BJ (cell line): ENCODE data around the gene NR2F2. TPM values are rescaled to one million over a fixed set of nuclear protein-coding genes. Genes with fewer than 3 reads are reported as not detected.

ENCODE experiments used
- CTCF ChIA-PET: fragments of 350-600 bp; formaldehyde crosslinking; extraction: SDS; loops from one replicate; lab custom pipeline; 2021; ENCODE audit warnings: antibody characterized with exemption, inconsistent platforms; lab: Yijun Ruan, JAX
- POLR2A ChIA-PET: fragments of 300-600 bp; sonication (Branson Sonifier 250); formaldehyde crosslinking; extraction: SDS; loops from one replicate; lab custom pipeline; 2021; ENCODE audit warnings: antibody characterized with exemption; lab: Charles Lee
- DNase-seq: peaks from one replicate; pipeline ENCODE4 v3.0.0-alpha.2; 2011; ENCODE audit warnings: low read depth
- H3K27me3 ChIP-seq: 2 replicates; pipeline ENCODE4 v1.6.0; 2011; ENCODE audit warnings: low read length; ENCODE audit not compliant: control insufficient read depth, insufficient read depth
- H3K36me3 ChIP-seq: 2 replicates; pipeline ENCODE4 v1.5.1; 2011; ENCODE audit warnings: low read length; ENCODE audit not compliant: control insufficient read depth, insufficient read depth
- H3K4me3 ChIP-seq: 2 replicates; pipeline ENCODE4 v1.5.1; 2011; ENCODE audit warnings: low read depth, mild to moderate bottlenecking, control low read depth, low read length
- polyA plus RNA-seq: library from polyadenylated mRNA; depleted of rRNA; stranded (reverse); fragments of >200 nt; gene quantifications from 2 replicates; pipeline ENCODE4 v1.2.3, GENCODE V29; 2011
- TF ChIP-seq, protein P1 (sequence below): IDR thresholded peaks from 2 replicates; pipeline ENCODE4 v1.5.1; 2011; ENCODE audit warnings: low read depth, mild to moderate bottlenecking, control low read depth, inconsistent platforms, low read length, moderate library complexity; ENCODE audit not compliant: insufficient read depth

Gene NR2F2
- polyA plus RNA-seq, 1 experiment: 50.0 TPM

DNA sequence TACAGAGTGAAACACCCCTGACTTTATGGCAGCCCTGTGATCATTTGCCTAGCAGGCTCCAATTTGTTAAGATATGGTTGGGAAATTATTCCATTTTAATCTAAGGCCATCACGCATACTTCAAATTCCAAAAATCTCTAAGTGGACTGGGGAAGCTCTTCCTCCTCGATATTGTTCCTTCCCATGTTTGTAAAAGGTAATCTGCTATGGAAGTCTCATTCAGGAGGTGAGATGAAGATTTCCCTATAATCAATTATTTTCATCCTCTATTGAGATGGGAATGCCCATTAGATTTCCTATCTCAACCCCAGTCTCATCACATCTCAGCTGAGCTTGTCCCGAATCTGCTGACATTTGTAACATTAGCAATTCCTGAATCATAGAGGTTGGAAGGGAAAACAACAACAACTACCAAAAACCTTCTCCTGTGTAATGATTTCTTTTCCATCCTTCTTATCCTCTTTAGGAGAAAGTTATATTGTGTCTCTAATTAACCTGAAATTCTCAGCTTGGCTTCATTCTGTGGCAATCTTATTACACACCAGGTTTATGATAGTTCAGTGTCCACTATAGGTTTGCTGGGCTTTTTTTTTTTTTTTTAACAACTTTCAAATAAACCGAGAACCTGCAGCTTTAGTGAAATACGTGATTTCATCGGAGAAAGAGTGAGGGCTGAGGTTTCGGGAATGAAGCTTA is 2.2 kb upstream of the NR2F2 start:
- DNase-seq: no peak
- CTCF ChIA-PET: interaction anchor here (0.8 to 3.9 kb wide), 16 partner anchors 8 to 1850 kb away, joined by 3 to 17 read pairs (median 4); no protein-coding TSS in a partner anchor

GRCh38 chr15:96328877-96329195 is 1.7 kb upstream of the NR2F2 start:
- no peak overlapping the region for H3K4me3 ChIP-seq
- ChIA-PET CTCF (interaction anchor here (0.6 to 3.9 kb wide), 9 partner anchors 8 to 1304 kb away, joined by 3 to 17 read pairs (median 4); no protein-coding TSS in a partner anchor), POLR2A (interaction anchor here (0.6 kb wide), 1 partner anchor 904 kb away, joined by 17 read pairs; no protein-coding TSS in a partner anchor)
- no peak for DNase-seq
- H3K36me3 ChIP-seq: peaks cover 7% of the 10 kb centered on the region
- H3K27me3 ChIP-seq: no peaks in the 10 kb centered on the region
- TF ChIP-seq, protein P1, sequence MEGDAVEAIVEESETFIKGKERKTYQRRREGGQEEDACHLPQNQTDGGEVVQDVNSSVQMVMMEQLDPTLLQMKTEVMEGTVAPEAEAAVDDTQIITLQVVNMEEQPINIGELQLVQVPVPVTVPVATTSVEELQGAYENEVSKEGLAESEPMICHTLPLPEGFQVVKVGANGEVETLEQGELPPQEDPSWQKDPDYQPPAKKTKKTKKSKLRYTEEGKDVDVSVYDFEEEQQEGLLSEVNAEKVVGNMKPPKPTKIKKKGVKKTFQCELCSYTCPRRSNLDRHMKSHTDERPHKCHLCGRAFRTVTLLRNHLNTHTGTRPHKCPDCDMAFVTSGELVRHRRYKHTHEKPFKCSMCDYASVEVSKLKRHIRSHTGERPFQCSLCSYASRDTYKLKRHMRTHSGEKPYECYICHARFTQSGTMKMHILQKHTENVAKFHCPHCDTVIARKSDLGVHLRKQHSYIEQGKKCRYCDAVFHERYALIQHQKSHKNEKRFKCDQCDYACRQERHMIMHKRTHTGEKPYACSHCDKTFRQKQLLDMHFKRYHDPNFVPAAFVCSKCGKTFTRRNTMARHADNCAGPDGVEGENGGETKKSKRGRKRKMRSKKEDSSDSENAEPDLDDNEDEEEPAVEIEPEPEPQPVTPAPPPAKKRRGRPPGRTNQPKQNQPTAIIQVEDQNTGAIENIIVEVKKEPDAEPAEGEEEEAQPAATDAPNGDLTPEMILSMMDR: no peak

More for the DNA sequence above, 2.2 kb upstream of the NR2F2 start:
- H3K4me3 ChIP-seq: peak overlapping the region; percentile 68
- TF ChIP-seq, protein P1: no peak
- POLR2A ChIA-PET: interaction anchor here (0.6 kb wide), 1 partner anchor 904 kb away, joined by 17 read pairs; no protein-coding TSS in a partner anchor
- H3K36me3 ChIP-seq: peaks cover 5% of the 10 kb centered on the region
- H3K27me3 ChIP-seq: no peaks in the 10 kb centered on the region

DNA sequence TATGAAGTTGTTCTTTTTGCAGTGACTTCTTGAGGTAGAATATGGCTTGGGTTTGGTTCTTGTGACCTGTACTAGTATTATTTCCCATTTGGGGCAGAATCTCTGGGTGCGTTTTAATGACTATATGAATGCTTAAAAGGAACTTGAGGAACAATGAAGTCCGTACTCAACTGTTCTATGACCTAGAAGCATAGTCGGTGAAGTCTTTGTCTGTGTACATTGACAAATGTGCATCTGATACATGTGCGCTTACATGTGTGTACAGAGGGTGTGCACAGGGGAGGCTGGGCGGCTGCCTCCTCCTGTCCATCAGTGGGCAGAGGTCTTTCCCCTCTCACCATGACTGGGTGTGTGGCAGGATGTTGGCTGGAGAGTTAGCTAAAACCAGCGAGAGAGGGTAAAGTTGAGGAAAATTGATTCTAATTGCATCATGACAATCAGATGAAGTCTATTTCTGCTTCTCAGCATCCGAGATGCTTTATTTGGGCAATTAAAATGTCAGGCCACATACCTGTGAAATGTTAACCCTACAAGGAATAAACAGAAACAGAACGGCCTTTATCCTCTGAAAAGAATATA is 1.0 kb upstream of the NR2F2 start:
- DNase-seq: no peak
- Histone ChIP-seq H3K4me3 (peak overlapping the region; percentile 44), H3K36me3 (peaks cover 13% of the 10 kb centered on the region), H3K27me3 (no peaks in the 10 kb centered on the region)
- TF ChIP-seq, protein P1: no peak
- ChIA-PET CTCF (interaction anchor here (0.6 to 3.9 kb wide), 5 partner anchors 9 to 1305 kb away, joined by 4 to 17 read pairs (median 4); no protein-coding TSS in a partner anchor), POLR2A (no interaction called here)

DNA sequence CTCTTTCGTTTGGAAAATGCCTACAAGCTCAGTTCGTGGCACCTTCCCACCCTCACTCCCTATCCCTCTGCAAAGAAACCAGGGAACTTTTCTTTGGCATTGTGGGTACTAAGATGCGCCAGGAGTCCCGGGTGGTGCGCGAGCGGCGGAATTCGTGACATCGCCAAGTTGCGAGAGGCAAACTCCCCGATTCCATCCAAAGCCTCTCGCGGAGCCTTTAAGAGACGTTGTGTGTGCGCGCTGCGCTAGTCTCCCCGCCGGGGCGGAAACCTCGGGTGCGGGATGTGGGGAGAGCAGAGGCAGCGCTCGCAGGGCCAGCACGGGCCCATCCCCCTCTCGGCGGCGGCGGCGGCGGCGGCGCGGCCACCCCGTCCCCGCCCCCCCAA is 443 bp upstream of the NR2F2 start:
- DNase-seq: no peak
- ChIA-PET POLR2A (interaction anchor here (0.6 to 0.9 kb wide), 3 partner anchors 11 to 264 kb away, joined by 4 to 15 read pairs (median 6); no protein-coding TSS in a partner anchor), CTCF (interaction anchor here (0.8 to 3.9 kb wide), 3 partner anchors 68 to 1305 kb away, joined by 3 to 17 read pairs (median 4); no protein-coding TSS in a partner anchor)
- TF ChIP-seq, protein P1: no peak
- H3K36me3 ChIP-seq: peaks cover 16% of the 10 kb centered on the region
- H3K27me3 ChIP-seq: no peaks in the 10 kb centered on the region
- peak overlapping the region; percentile 44 for H3K4me3 ChIP-seq
